ENCODE measurements around the gene IGSF9B.
"Not testable (repeated sequence)": the region's sequence is repeated elsewhere in the genome, so short reads cannot be mapped to it uniquely, and the experiment has no call there.

The IGSF9B gene, protein sequence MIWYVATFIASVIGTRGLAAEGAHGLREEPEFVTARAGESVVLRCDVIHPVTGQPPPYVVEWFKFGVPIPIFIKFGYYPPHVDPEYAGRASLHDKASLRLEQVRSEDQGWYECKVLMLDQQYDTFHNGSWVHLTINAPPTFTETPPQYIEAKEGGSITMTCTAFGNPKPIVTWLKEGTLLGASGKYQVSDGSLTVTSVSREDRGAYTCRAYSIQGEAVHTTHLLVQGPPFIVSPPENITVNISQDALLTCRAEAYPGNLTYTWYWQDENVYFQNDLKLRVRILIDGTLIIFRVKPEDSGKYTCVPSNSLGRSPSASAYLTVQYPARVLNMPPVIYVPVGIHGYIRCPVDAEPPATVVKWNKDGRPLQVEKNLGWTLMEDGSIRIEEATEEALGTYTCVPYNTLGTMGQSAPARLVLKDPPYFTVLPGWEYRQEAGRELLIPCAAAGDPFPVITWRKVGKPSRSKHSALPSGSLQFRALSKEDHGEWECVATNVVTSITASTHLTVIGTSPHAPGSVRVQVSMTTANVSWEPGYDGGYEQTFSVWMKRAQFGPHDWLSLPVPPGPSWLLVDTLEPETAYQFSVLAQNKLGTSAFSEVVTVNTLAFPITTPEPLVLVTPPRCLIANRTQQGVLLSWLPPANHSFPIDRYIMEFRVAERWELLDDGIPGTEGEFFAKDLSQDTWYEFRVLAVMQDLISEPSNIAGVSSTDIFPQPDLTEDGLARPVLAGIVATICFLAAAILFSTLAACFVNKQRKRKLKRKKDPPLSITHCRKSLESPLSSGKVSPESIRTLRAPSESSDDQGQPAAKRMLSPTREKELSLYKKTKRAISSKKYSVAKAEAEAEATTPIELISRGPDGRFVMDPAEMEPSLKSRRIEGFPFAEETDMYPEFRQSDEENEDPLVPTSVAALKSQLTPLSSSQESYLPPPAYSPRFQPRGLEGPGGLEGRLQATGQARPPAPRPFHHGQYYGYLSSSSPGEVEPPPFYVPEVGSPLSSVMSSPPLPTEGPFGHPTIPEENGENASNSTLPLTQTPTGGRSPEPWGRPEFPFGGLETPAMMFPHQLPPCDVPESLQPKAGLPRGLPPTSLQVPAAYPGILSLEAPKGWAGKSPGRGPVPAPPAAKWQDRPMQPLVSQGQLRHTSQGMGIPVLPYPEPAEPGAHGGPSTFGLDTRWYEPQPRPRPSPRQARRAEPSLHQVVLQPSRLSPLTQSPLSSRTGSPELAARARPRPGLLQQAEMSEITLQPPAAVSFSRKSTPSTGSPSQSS (N-terminal part only)

DNA sequence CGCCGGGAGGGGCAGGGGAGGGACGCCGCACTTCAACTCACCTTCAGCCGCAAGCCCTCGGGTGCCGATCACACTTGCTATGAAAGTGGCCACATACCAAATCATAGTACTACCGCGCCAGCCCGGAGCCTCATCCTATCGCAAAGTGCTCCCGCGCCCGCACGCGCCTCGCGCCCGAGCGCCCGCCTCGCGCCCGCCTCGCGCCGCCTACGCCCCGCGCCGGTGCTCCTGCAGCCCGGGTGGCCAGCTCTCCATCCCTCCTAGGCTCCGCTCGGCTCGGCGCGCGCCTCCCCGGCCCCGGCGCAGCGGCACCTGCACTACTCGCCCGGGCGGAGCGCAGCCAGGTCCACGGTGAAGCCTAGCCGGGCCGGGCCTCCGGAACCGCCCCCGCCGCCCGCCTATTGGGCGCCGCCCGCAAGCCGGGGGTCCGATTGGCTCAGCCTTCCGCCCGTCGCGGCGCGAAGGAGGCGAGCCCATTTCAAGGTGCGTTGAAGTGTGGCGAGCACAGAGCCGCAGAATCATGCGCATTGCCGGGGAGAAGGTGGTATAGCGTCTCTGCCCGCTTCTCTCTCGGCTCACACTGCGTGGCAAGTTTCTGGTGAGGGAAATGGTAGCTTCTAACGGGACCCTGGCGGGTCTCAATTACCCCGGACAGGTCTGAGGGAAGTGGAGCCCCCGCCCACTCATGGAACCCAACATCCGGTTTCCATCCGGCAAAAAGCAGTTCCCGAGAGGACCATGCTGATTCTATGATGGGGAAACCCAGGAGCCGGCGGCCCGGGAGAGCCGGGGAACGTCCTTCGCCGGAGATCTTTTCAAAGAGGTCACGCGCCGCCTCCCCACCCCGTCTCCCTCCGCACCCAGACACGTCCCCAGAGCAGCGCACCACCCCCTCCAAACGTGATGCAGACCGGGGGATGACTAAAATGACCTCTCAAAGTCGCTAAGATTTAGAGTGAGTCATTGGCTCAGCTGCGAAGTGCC, at the start of gene IGSF9B:
Gene IGSF9B (minus strand): TSS at position 319 of the 984 bp plus-strand sequence. CDS start 214 bp downstream, at position 105.
- peak; percentile 96 for DNase-seq (ENCODE audit: low read depth, low spot score)

DNA sequence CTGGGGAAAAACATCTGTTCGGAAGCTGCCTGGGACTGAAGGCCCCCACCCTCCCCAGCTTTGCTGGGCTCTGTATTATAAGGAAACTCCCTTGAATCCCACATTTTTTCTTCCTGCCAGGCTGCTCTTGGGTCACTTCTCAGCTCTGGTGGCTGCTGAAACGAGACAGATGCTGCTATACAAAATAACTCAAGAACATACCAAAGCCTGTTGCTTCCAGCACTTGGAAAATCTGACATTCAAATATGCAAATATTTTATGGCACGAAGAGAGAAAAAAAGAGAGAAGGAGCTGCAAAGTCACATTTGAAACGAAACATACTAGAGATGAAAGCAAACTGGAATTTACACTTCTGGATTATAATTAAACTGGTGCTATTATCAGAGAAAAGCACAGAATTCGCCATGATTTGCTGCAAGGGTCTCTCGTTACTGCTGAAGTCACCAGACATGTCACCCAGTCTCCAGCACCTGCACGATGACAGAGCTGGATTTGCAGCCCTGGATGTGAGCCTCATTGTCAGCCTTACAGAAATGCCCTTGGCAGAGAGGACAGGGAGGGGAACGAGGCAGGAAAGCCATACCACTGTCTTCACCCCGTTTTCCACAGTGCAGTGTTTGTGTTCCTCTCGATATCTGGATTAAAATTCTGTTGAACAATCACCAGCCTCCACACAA, 47.9 kb upstream of the IGSF9B start:
- no peak for DNase-seq (ENCODE audit: low read depth, low spot score)

- DNase-seq (ENCODE audit: low read depth, low spot score) = no peak
These were observed 47.2 kb upstream of the IGSF9B start for GRCh38 chr11:134003792-134004495.

DNA sequence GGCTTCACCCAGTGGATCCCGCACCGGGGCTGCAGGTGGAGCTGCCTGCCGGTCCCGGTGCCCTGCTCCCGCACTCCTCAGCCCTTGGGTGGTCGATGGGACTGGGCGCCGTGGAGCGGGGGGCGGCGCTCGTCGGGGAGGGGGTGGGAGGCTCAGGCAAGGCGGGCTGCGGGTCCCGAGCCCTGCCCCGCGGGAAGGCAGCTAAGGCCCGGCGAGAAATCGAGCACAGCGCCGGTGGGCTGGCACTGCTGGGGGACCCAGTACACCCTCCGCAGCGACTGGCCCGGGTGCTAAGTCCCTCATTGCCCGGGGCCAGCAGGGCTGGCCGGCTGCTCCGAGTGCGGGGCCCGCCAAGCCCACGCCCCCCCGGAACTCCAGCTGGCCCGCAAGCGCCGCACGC, 46.1 kb upstream of the IGSF9B start:
- DNase-seq (ENCODE audit: low read depth, low spot score) = not testable (repeated sequence)

GRCh38 chr11:134002338-134002737, 45.6 kb upstream of the IGSF9B start:
- DNase-seq (ENCODE audit: low read depth, low spot score) = not testable (repeated sequence)

DNA sequence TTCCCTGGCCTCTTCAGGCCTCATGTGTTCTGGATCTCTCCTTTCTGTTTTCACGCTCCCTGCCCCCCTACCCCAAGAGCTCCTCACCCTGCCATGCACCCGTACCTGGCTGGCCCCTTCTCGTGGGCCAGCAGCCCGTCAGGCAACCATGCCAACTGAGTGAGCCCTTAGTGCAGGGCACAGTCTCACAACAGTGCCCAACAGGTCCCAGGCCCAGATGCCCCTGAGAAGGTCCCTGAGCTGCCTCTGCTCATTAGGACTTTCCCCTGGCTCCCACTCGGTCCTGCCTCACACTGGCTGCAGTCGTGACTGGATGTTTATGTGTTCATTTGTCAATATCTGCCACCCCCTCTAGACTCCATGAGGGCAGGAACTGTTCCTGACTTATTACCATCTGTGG, 44.8 kb upstream of the IGSF9B start:
- DNase-seq (ENCODE audit: low read depth, low spot score) = no peak

GRCh38 chr11:134001088-134001487, 44.3 kb upstream of the IGSF9B start:
- no peak for DNase-seq (ENCODE audit: low read depth, low spot score)

- no peak for DNase-seq (ENCODE audit: low read depth, low spot score)
These were observed 42.6 kb upstream of the IGSF9B start for GRCh38 chr11:133999355-133999754.

DNA sequence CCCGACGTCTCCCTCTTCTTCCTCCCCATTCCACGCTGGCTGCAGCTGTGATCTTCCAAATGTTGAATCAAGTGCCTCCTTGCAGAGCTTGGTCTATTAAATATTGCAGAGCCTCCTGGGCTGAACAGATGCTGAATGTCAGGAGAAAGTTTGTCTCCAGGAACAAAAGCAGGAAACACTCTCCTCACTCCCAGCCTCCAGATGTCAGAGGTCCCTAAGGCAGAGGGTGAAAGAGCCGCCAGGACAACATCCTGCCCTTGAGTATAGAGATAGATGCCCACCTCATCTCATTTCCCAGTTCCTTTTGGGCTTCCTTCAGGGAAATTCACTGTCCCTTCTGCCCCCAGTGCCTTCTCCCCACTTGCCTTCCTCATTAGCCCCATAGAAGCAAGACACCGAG, 40.8 kb upstream of the IGSF9B start:
- no peak for DNase-seq (ENCODE audit: low read depth, low spot score)

- DNase-seq (ENCODE audit: low read depth, low spot score) = no peak
These were observed 39.9 kb upstream of the IGSF9B start for GRCh38 chr11:133996671-133997070.

DNA sequence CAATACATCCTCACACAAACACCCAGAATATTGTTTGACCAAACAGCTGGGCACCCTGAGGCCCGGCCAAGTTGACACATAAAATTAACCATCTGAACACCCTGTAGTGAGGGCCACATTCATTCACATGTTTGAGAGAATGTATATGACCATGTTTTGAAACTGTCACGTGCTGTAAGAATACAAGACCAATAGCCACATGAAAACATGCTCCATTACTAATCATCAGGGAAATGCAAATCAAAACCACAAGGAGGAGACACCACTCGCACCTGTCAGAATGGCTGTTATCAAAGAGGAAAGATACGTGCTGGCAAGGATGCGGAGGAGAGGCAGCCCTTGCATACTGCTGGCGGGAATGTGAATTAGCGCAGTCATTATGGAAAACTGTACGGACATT, 38.3 kb upstream of the IGSF9B start:
- DNase-seq (ENCODE audit: low read depth, low spot score) = no peak

DNA sequence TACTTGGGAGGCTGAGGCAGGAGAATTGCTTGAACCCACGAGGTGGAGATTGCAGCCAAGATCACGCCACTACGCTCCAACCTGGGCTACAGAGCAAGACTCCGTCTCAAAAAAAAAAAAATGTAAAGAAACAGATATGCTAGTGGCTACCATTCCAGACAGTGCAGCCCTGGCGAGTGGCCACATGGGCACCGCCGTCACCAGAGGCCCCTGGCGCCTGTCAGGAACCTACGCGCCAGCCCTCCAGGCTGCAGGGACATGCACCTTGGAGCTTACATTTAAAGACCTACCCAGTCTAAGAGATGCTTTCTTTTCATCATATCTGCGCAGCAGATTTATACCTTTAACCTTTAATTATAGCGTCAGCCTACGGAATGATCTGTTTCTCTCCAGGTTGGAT, 37.2 kb upstream of the IGSF9B start:
- no peak for DNase-seq (ENCODE audit: low read depth, low spot score)

DNA sequence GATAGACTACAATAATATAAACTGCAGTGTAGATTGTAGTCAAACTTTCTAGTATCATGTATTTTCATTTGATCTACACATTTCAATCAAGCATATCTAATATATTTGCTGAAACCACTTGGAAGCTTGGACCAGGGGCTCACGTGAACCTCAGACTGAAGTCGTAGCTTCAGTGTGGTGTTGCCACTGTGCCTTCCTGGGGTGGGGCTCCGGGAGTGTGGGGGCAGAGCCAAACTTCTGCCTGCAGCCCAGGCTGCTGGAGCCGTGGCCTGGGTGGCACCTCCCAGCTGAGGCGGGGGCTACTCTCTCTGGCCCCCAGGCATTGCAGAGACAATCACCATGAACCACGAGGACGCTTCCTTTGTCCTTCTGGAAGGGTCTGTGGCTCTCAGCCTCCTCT, 36.3 kb upstream of the IGSF9B start:
- no peak for DNase-seq (ENCODE audit: low read depth, low spot score)

DNA sequence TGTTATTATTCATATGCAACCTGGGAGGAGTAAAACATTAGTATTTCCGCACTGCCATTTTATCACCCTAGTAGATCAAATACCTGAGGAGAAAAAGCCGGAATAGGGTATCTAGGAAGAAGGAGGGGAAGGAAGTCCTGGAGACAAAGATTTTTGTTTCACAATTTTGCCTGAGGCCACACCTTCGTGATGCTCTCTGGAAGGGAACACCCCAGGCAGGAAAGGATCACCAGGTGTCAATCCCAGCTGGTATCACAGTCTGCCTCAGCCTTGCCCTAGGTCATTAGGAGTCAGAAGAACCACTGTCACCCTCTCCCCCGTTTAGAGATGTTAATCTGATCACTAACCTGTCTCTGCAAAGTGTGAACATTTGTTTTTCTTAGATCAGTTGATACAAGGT, 35.4 kb upstream of the IGSF9B start:
- DNase-seq (ENCODE audit: low read depth, low spot score) = no peak

GRCh38 chr11:133991101-133991500, 34.3 kb upstream of the IGSF9B start:
- no peak for DNase-seq (ENCODE audit: low read depth, low spot score)

GRCh38 chr11:133990501-133990900, 33.7 kb upstream of the IGSF9B start:
- DNase-seq (ENCODE audit: low read depth, low spot score) = no peak

DNA sequence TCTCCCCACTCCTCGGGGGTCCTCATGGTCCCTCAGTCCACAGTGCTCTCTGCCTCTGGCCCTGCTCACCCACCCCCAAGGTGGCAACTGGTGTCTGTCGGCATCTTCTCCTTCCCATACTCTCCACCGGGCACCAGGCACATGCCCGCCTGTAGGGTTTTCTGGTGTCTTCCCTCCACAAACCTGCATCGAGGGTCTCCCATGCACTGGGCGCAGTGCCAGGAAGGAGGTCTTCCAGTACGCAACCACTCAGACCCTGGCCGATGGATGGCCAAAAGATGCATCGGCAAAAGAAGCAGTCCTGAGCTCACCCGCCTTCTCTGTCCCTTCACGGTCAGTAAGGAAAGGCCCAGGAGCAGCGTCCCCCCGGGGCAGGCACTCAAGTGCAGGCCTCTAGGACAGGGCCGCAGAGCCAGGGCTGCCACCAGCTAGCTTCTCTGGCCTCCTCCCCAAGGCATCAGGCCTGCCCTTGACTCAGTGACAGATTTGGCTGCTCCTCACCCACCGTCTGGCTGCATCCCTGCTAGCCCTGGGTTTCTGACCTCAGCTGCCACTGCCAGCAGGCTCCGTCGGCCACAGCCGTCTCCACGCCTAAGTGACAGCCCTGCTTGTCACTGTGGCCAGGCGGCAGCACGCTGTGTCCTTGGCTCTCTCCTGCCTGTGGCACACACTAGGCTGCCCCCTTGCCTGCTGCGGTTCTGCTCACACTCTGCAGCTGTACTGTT, 32.1 kb upstream of the IGSF9B start:
- DNase-seq (ENCODE audit: low read depth, low spot score) = no peak

GRCh38 chr11:133987171-133987570, 30.4 kb upstream of the IGSF9B start:
- no peak for DNase-seq (ENCODE audit: low read depth, low spot score)

Data from astrocyte of the hippocampus (primary cell).